K562 (cell line): ENCODE measurements around the gene N4BP3. TPM values are rescaled to one million over a fixed set of nuclear protein-coding genes. Genes with fewer than 3 reads are reported as not detected.

ENCODE experiments used
- ATF6 ChIP-seq: sonication (generic); formaldehyde crosslinking; IDR thresholded peaks from 2 replicates; pipeline ENCODE4 v1.4.0; 2020; ENCODE audit warnings: mild to moderate bottlenecking, missing genetic modification reagents
- FOXM1 ChIP-seq, 2 experiments: fragments of 450-650 bp in 1 of 2; sonication (generic) in 1 of 2; formaldehyde crosslinking in 1 of 2; IDR thresholded peaks; 2 replicates each; pipeline versions ENCODE4 v1.6.1 to v1.9.0; 2017 to 2022; ENCODE audit warnings: low read depth in 2 of 2, mild to moderate bottlenecking in 2 of 2, missing genetic modification reagents in 1 of 2, moderate library complexity in 1 of 2
- MXI1 ChIP-seq: IDR thresholded peaks from 2 replicates; pipeline ENCODE4 v1.6.1; 2011; ENCODE audit warnings: low read depth, mild to moderate bottlenecking, improper control_type of control experiment, low read length
- OTX1 ChIP-seq: fragments of 450-650 bp; formaldehyde crosslinking; IDR thresholded peaks from 2 replicates; pipeline ENCODE4 v1.4.0; 2022; ENCODE audit warnings: mild to moderate bottlenecking
- POLR2H ChIP-seq: IDR thresholded peaks from 2 replicates; pipeline ENCODE4 v1.6.1; 2016; ENCODE audit warnings: missing genetic modification characterization, low read depth, mild to moderate bottlenecking, control low read depth, missing compliant biosample characterization, moderate library complexity
- STAT5A ChIP-seq: IDR thresholded peaks from 2 replicates; pipeline ENCODE4 v1.6.1; 2012; ENCODE audit warnings: low read length, inconsistent platforms, borderline replicate concordance
- TFAP4 ChIP-seq: sonication (generic); formaldehyde crosslinking; IDR thresholded peaks from 2 replicates; pipeline ENCODE4 v1.8.0; 2022; ENCODE audit warnings: missing genetic modification reagents, mild to moderate bottlenecking, moderate library complexity, borderline replicate concordance
- ZMIZ1 ChIP-seq, 2 experiments: fragments of 150-350 bp in 1 of 2; IDR thresholded peaks; 2 replicates each; pipeline ENCODE4 v1.6.1; 2012 to 2016; ENCODE audit warnings: low read depth in 2 of 2, low read length in 2 of 2, mild to moderate bottlenecking in 1 of 2, moderate library complexity in 1 of 2
- ZNF217 ChIP-seq: sonication (generic); formaldehyde crosslinking; IDR thresholded peaks from 2 replicates; pipeline ENCODE4 v1.8.0; 2022; ENCODE audit warnings: mild to moderate bottlenecking, missing genetic modification reagents
- ZNF3 ChIP-seq: fragments of 250-450 bp; sonication (Bioruptor Pico); IDR thresholded peaks from 2 replicates; pipeline ENCODE4 v1.5.0; 2021; ENCODE audit warnings: mild to moderate bottlenecking, moderate library complexity
- ZNF707 ChIP-seq: fragments of 250-450 bp; sonication (Bioruptor Pico); conservative IDR thresholded peaks from 2 replicates; pipeline ENCODE4 v1.8.0; 2022; ENCODE audit warnings: inconsistent platforms, mild to moderate bottlenecking, moderate library complexity
- ZNF830 ChIP-seq: fragments of 250-450 bp; sonication (Bioruptor Pico); IDR thresholded peaks from 2 replicates; pipeline ENCODE4 v1.5.0; 2021; ENCODE audit warnings: mild to moderate bottlenecking
- ZZZ3 ChIP-seq: fragments of 450-650 bp; IDR thresholded peaks from 2 replicates; pipeline ENCODE4 v1.6.1; 2016; ENCODE audit warnings: antibody characterized with exemption, mild to moderate bottlenecking, moderate library complexity
- polyA plus RNA-seq, 8 experiments: library from polyadenylated mRNA; depleted of rRNA in 4 of 8; stranded (reverse) in 5 of 8; unstranded in 3 of 8; fragments of >200 nt; fragmentation: Nextera tagmentation in 2 of 8; fragmentation: Illumina TruSeq in 1 of 8; extraction: Ambion mirVana in 2 of 8; extraction: Trizol in 1 of 8; gene quantifications; 2 replicates each; pipeline versions ENCODE4 v1.2.1 to v1.2.3, GENCODE V29; 2011 to 2014; ENCODE audit warnings: inconsistent platforms in 1 of 8, missing spikeins in 1 of 8
- total RNA-seq, 7 experiments: library from RNA; depleted of rRNA in 6 of 7; stranded (reverse); fragments of >200 nt in 6 of 7; fragmentation: Illumina TruSeq in 2 of 7; extraction: Trizol in 2 of 7; gene quantifications; 2 replicates each; pipeline versions ENCODE4 v1.2.1 to v1.2.3, GENCODE V29; 2011 to 2021; ENCODE audit warnings: low replicate concordance in 1 of 7

N4BP3 gene
- total and polyA plus RNA-seq, 9 of the 15 experiments (the other 6 are each of a cell fraction or from before 2014, with no cell fraction given) = 0.06 to 7.0 (median 2.4) TPM

- no peak for TF ChIP-seq ZNF830 (CRISPR knock-in tag)
- peak; percentile 77 for TF ChIP-seq POLR2H
- peak; percentile 91 for TF ChIP-seq ZNF707 (CRISPR knock-in tag)
- TF ChIP-seq STAT5A = no peak; the same call in 1 of the 2 replicates
- TF ChIP-seq TFAP4 (CRISPR knock-in tag) = peak; percentile 49; the same call in 1 of the 2 replicates
- TF ChIP-seq FOXM1 (IDR thresholded peaks at IDR 0.05; ENCODE audit: low read depth) = no peak
- no peak for TF ChIP-seq FOXM1 (CRISPR knock-in tag; IDR thresholded peaks at IDR 0.05; ENCODE audit: low read depth)
- TF ChIP-seq ZZZ3 = no peak
- TF ChIP-seq MXI1 = 0 out of 2 replicates have a peak, but pooled peaks have one; percentile 18
- TF ChIP-seq ZNF3 = no peak
- TF ChIP-seq ZNF217 (CRISPR knock-in tag) = no peak
- no peak for TF ChIP-seq ATF6
- no peak for TF ChIP-seq OTX1 (CRISPR knock-in tag)
- TF ChIP-seq ZMIZ1 (IDR thresholded peaks at IDR 0.05; ENCODE audit: low read depth in 2 of 2, low read length in 2 of 2) = peak in 1 of 2 experiments; percentile 44; a peak in 1 of 4 replicates
Measured at GRCh38 chr5:178130576-178131445, 17.5 kb downstream of the N4BP3 start, which contains the start of gene RMND5B (continued).
